GOT3 (cell line): ENCODE measurements around the gene PALLD.
"Not testable (repeated sequence)": the region's sequence is repeated elsewhere in the genome, so short reads cannot be mapped to it uniquely, and the experiment has no call there.

Experiments
- DNase-seq: peaks from one replicate; lab custom pipeline; 2025; ENCODE audit warnings: mixed read lengths; lab: John Stamatoyannopoulos, UW

The PALLD gene

GRCh38 chr4:168491563-168491962, 5.3 kb upstream of the PALLD start:
- DNase-seq: no peak

GRCh38 chr4:168498251-168498650, 1.4 kb downstream of the PALLD start:
- DNase-seq: no peak

GRCh38 chr4:168499241-168499640, 2.4 kb downstream of the PALLD start:
- DNase-seq: no peak

GRCh38 chr4:168501407-168501806, 4.6 kb downstream of the PALLD start:
- DNase-seq: no peak

GRCh38 chr4:168502861-168503260, 6.0 kb downstream of the PALLD start:
- DNase-seq: no peak

GRCh38 chr4:168503652-168504362, 7.0 kb downstream of the PALLD start:
- DNase-seq: no peak

GRCh38 chr4:168504526-168504925, 7.7 kb downstream of the PALLD start:
- no peak for DNase-seq

- DNase-seq: no peak
Measured at GRCh38 chr4:168506014-168506413, 9.2 kb downstream of the PALLD start.

GRCh38 chr4:168507178-168507815, 10.4 kb downstream of the PALLD start:
- DNase-seq: no peak

- DNase-seq: no peak
Measured at GRCh38 chr4:168508683-168509082, 11.8 kb downstream of the PALLD start.

GRCh38 chr4:168509786-168510185, 12.9 kb downstream of the PALLD start:
- no peak for DNase-seq

- DNase-seq: no peak
Measured at GRCh38 chr4:168511780-168512489, 15.1 kb downstream of the PALLD start.

GRCh38 chr4:168513826-168514225, 17.0 kb downstream of the PALLD start:
- not testable (repeated sequence) for DNase-seq

GRCh38 chr4:168514249-168514852, 17.5 kb downstream of the PALLD start:
- no peak for DNase-seq

- DNase-seq: no peak
Measured at GRCh38 chr4:168515222-168516011, 18.6 kb downstream of the PALLD start.

- DNase-seq: no peak
Measured at GRCh38 chr4:168516841-168517240, 20.0 kb downstream of the PALLD start.

GRCh38 chr4:168519576-168519975, 22.7 kb downstream of the PALLD start:
- no peak for DNase-seq

GRCh38 chr4:168521721-168522120, 24.9 kb downstream of the PALLD start:
- no peak for DNase-seq

GRCh38 chr4:168522356-168522755, 25.5 kb downstream of the PALLD start:
- no peak for DNase-seq

GRCh38 chr4:168522829-168523489, 26.1 kb downstream of the PALLD start:
- no peak for DNase-seq

GRCh38 chr4:168524006-168524405, 27.2 kb downstream of the PALLD start:
- DNase-seq: no peak
